GM12891 (cell line): Measurements from ENCODE around the gene PRKAB1.

Source experiments
- PAX5 ChIP-seq: IDR thresholded peaks from 2 replicates; pipeline ENCODE4 v1.6.1; 2011; ENCODE audit warnings: low read length, moderate library complexity, mild to moderate bottlenecking; ENCODE audit not compliant: insufficient read depth, severe bottlenecking
- POLR2A ChIP-seq: IDR thresholded peaks from 2 replicates; pipeline ENCODE4 v1.6.1; 2011; ENCODE audit warnings: low read depth, low read length, control low read depth
- POLR2AphosphoS5 ChIP-seq: IDR thresholded peaks from 2 replicates; pipeline ENCODE4 v1.6.1; 2011; ENCODE audit warnings: low read depth, low read length, control low read depth
- SPI1 ChIP-seq: IDR thresholded peaks from 2 replicates; pipeline ENCODE4 v1.6.1; 2011; ENCODE audit warnings: low read depth, low read length, control low read depth
- TAF1 ChIP-seq: IDR thresholded peaks from 2 replicates; pipeline ENCODE4 v1.6.1; 2011; ENCODE audit warnings: low read depth, low read length, control low read depth

DNA sequence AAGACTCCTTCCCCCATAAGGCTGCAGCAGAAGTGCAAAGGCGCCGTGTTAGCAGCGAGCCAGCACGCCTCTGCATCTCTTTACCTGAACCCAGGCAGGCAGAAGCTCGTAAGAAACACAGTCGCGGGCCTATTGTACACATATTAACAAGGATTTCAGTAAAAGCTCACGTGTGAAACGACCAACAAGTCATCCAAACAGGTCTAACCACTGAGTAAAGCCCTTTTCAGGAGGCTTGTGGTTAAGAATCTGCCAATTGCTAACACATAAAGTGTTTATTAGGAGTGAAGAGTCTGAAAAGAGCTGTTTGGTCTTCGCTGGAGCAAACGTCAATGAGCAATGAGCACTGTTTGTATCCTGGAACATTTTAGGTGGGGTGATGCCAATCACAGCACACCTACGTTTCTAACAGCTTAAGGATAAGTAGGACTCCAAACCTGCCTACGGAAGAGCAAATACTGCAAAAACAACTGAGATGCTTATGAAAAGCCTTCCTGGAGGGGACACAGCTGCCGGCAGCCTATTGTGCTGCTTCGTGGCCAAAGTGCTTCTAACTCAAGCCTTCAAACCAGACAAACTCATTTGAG lies 43.1 kb downstream of the PRKAB1 start:
- TF ChIP-seq POLR2AphosphoS5 (no peak), POLR2A (no peak), SPI1 (no peak), TAF1 (no peak), PAX5 (no peak)
